Stimulated activated CD8-positive, alpha-beta memory T cell treated with anti-CD3 and anti-CD28 coated beads, Interleukin-15, amount 100 ng/mL, for 1 hour (primary cell): ENCODE results near the gene BUB1.
"Not testable (repeated sequence)": the region's sequence is repeated elsewhere in the genome, so short reads cannot be mapped to it uniquely, and the experiment has no call there.

ENCODE experiments used
- DNase-seq: peaks from one replicate; pipeline ENCODE4 v3.0.0-alpha.2; 2020; ENCODE audit warnings: low read depth

BUB1 gene

DNA sequence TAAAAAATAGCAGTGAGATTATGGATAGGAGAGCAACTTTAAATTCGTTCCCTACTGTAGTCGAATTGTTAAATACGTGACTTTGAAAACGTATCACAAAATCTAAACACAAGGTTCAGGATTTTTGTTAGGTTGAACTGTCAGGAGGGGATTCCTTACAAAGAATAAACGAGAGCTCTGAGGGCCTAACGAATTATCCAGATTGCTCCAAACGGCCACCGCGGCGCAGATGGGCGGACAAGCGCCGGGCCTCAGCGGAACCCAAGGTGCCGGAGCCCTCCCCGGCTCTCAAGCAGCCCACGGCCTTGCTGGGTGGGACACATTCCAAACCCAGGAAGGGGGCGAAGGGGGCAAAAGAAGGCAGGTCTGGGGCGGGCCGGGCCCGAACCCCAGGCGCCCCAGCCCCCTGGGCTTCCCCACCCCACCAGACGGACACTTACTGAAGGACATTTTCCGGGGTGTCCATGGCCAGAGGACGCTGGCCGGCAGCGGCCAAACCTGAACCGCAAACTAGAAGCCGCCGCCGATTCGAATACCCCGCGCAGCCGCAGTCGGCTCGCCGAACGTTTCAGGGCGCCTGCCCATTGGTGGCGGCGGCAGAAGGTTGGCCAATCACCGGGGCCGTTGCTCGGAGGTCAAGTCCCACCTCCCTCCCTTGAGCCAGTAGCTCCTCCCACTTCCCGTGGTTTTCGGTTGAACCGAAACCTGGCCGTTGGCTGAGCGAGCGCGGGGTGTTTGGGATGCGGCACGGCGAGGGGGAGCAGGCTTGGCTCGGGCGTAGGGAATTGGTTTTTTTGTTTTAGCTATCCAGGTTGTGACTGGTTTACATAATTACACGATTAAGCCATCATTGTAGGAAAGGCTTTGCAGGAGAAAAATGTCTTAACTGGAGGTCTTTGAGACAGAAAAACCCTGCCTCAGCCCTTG is at the start of gene BUB1:
Gene BUB1 (minus strand): TSS at position 534 of the 927 bp plus-strand sequence. CDS start 68 bp downstream, at position 466.
- DNase-seq, result peak; percentile 92

DNA sequence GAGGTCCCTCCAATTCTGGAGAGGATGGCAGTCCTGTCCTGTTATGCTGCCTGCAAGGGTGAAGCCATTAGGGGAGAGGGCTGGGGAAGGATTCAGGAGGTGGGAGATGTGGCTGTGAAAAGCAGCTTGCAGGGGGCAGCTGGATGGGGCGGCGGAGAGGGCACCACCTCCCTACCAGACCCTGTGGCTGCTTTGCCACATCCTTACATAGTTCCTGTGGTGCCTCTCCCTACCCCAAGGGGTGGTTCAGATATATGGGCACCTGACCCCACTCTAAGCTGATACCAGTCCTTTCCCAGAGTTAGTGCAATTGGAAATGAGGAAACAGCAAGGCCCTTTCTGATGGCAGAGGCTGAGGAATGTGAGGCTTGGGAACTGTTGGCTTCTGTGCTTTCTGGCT is 48.4 kb upstream of the BUB1 start:
- DNase-seq, result no peak

DNA sequence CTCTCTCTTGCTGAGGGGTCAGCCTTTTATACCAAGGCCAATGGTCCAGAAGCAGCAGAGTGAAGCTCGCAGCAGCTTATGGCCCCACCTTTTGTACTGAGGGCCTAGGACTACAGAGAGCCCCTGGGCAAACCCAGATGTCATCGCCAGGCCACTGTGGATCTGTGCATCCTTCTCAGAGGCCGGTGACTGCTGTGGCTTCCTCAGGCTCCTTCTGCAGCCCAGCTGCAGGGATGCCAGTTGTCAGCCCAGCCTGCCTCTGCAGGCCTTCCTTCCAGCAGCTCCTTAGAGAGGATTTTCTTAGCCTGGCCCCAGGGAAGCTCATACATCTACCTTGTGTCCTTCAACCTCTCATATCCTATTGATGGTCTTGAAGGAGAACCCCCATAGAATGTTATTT is 48.0 kb upstream of the BUB1 start:
- DNase-seq, result no peak

DNA sequence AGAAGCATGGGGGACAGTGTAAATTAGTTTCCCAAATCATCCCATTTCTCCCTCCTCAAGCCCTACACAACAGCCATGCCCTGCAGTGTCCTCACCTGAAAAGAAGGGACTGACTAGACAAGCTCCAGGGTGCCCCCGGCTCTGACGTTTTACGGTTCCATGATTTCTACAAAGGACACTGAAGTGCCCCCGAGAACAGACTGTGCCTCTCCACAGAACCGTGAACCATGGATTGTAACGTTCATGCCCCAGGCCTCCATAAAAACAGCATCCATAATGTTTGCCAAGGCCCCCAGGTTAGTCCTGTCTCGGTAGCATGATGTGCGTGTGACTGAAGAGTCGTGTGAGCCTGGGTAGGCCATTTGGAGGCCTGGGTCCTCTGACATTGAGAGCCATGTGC is 47.5 kb upstream of the BUB1 start:
- no peak for DNase-seq

DNA sequence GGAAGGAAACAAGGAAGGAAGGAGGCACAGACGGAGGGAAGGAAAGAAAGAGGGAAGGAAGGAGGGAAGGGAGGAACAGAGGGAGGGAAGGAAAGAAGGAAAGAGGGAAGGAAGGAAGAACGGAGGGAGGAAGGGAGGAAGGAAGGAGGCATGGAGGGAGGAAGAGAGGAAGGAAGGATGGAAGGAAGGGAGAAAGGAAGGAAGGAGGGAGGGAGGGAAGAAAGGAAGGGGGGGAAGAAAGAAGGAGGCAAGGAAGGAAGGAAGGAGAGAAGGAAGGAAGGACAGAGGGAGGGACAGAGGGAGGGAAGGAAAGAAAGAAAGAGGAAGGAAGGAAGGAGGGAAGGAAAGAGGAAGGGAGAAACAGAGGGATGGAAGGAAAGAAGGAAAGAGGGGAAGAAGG is 47.0 kb upstream of the BUB1 start:
- DNase-seq, result no peak

DNA sequence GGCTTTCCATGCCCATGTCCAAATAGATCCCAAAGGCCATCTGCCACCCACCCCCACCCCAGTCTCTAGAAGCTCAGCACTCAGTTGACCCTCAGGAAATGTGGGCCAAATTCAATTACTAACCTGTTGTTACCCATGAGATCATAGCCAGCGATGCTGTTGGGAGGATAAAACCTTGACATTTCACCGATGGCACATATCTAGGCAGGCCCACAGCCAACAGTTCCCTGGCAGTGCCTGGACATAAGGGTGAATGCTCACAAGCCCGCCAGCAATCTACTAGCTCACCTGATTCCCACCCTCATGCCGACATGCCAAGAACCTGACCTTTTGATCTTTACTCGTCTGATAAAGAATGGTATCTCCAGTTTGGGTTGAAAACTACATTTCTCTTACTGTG is 42.7 kb upstream of the BUB1 start:
- no peak for DNase-seq

DNA sequence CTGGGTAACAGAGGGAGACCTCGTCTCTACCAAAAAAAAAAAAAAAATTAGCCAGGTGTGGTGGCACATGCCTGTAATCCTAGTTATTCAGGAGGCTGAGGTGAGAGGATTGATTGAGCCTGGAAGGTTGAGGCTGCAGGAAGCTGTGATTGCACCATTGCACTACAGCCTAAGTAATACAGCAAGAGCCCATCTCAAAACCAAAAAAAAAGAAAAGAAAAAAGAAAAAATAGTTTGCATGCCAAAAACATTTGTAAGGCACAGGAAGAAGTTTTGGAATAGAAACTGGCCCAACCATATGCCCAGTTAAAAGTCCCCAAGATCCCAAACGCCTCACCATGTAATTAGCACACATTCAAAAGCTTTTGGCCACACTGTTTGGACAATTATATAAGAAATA is 41.1 kb upstream of the BUB1 start:
- DNase-seq, result no peak

DNA sequence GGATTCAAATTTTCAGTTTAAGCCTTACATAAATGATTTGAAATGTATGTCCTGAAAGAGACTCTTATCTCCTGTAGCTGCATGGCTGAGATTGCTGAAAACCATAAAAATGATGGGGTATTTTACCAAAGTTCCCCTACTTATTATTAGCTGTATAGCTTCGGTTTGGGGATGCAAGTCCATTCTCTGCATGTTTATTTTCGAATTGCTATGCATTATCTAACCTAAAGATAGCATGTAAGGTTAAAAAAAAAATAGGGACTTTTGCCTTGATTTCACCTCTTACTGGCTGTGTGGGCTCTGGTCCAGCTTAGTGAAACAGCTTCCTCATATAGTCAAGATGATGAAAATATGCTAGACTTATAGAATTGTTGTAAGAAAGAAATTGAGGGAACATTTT is 40.5 kb upstream of the BUB1 start:
- DNase-seq, result no peak

DNA sequence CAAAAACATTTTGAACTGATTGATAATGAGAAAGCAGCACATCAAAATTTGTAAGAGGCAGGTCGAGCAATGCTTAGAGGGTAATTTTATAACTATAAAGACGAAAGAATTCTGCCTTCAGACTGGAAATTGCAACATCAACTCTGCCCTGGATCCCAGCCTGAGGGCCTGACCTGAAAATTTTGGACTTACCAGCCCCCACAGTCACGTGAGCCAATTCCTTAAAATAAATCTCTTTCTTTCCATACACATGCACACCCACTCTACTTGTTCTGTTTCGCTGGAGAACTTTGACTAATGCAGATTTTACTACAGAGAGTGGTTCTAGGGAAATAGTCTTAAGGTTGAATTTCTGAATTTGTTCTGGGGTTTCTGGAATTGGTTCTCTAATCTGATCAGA is 39.9 kb upstream of the BUB1 start:
- DNase-seq, result no peak

DNA sequence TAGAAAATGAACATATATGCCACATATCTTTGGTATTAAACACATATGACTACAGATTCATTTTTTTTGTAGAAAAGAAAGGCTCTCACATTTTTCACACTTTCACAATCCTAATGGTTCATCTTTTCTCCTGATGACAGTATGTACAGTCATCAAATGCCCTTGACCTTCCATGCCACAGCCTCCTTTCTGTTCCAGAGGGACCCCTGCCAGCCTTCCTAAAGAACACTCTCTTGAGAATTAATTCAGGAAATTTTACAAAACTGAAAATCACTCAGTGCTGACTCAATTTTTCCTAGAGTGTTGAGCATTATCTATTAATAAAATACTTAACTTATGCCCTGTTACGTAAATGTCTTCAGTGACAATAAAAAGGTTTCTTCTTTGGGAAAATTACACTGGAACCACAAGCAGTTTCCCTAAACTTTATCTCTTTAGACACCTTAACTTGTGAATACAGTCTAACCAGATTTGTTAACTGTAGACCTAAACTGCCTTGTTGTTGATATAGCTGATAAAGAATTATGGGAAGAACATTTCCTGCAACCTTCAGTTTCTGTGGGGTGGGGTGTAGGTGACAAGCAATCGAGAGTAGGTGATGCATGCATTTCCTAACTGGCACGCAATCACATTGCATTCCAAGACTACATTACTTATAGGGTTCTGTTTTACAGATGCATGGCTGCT is 39.2 kb upstream of the BUB1 start:
- no peak for DNase-seq

DNA sequence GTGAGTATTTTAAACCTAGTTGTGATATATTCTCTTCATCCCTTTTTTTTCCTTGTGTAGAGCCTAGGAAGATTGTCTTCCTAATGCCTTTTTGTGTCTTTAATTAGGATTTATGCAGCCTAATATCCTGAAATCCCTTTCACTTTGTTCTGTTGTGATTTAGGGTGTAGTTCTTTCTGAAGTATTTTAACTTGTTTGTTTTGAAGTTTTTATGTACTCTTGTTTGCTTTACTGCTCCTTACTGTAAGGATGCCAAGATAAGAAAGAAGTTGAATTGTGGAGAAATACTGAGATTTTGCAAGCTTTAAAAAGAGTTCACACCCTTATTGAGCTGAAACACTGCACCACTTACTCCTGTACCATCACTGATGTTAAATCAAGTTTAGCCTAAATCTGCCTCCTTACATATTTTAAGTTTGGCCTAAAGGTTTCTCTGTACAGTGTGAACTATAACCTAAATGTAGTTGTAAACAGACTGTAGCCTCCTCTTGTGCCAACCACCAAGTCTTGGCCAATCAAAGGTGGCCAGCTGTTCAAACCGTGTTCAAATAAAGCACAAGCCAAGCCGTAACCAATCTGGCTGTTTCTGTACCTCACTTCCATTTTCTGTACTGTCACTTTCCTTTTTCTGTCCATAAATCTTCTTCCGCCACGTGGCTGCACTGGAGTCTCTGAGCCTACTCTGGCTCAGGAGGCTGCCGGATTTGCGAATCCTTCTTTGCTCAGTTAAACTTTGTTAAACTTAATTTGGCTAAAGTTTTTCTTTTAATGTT is 36.8 kb upstream of the BUB1 start:
- no peak for DNase-seq

DNA sequence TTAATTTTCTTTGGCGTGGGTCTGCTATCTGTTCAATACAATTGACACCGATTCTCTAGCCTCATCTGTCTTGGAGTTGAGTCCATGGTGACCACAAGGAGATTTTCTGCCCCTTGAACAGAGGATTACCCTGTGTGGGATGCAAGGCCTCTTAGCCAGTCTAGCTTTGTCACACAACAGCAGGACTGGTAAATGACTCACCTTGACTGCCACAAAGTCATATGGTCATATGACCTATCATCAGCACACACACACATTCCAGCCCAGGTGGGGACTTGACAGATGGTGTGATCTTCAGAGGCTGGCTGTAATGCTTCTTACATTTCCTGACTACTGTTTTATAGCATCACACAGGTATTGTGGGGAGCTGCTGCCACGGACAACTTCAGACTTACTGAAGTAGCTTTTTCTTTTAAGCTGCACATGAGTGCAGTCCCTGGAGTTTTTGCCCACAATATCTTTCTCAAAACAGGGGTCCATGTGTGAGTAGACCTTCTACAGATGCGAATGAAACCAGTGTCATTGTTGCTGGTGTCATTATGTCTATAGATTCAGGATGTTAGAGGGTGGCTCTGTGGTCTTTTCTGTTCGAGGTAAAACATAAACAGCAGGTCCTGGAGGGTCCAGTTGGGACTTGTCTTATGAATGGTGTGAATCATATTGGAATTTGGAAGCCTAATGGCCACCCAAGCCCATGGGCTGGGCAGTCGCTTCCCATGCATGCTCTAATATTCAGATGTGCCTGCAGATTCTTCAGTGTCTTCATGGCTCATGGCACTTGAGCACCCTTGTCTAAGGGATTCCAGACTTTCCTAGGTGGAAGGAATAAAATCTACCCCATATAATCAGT is 35.9 kb upstream of the BUB1 start:
- DNase-seq, result no peak

DNA sequence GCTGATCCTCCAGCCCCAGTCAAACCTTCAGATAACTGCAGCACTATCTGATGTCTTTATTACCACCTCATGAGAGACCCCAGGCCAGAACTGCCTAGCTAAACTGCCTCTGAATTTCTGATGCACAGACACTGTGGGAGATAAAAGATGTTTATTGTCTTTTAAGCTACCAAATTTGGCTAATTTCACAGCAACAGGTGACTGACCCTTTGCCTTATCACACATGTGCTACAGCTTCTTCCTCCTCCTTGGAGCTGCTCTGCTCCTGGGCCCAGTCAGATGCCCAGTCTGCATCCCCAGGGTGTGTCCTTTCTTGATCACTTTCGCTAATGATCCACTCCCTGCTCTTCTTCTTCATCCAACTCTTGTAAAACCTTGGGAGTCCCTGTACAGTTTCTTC is 34.9 kb upstream of the BUB1 start:
- DNase-seq, result no peak

DNA sequence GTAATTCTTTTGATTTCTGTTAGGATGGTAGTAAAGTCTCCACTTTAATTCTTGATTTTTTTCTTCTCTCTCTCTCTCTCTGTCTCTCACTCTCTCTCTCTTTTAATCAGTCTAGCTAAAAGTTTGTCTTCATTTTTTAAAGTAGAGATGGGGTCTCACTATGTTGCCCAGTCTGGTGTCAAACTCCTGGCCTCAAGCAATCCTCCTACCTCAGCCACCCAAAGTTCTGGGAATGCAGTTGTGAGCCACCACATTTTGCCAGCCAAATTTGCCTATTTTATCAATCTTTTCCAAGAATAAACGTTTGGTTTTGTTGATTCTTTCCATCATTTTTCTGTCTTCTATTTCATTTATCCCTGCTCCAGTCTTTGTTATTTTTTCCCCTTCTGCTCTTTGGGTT is 30.6 kb upstream of the BUB1 start:
- DNase-seq, result no peak

DNA sequence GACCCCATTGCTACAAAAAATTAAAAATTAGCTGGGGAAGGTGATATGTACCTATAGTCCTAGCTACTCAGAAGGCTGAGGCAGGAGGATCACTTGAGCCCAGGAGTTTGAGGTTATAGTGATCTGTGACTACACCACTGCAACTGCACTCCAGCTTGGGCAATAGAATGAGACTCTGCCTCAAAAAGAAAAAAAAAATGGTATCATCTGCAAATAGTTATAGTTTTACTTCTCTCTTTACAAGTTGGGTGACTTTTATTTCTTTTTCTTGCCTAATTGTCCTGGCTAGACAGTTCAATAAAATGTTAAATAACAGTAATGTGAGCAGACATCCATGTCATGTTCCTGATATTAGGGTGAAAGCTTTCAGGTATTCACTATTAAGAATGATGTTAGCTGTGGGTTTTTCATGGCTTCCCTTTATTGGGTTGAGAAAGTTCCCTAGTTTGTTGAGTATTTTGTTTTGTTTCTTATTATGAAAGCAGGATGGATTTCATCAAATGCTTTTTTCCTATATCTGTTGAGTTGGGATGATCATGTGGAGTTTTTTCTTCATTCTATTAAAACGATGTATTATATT is 29.6 kb upstream of the BUB1 start:
- DNase-seq, result no peak

DNA sequence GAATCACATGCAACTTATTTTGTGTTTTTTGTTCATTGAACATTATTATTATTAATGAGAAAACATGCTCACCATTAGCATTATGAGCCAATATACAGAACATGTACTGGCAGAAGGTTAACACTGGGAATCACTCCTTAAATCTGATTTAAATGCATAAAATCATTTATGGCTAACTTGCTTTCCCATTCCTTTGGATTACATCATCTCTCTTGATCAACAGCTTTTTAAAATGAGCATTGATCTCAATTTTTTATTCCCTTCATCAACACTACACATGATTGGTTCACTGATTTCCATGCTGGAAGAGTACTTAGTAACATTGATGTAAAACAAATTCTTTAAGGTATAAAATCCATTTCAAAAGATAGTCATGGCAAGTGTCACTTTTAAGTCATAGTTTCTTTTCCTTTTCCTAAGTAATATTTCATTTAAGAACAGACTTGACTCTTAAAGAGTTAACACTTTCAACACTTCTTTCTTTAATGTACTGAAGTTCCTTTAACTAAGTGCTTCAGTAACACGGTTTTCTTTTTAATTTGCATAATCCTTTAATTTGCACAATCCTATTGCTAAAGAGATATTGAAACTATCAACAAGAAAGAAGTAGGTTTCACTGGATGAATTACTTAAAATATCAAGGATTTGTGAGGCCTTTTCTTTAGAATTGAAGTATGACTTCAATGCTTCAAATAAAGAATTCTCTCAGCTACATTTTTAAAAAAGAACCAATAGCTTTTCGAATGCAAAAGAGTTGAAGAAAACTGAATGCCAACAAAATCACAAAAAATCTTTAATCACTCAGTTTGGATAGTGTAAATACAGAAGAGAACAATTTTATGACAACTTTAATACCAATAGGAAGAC is 24.9 kb upstream of the BUB1 start:
- DNase-seq, result no peak

DNA sequence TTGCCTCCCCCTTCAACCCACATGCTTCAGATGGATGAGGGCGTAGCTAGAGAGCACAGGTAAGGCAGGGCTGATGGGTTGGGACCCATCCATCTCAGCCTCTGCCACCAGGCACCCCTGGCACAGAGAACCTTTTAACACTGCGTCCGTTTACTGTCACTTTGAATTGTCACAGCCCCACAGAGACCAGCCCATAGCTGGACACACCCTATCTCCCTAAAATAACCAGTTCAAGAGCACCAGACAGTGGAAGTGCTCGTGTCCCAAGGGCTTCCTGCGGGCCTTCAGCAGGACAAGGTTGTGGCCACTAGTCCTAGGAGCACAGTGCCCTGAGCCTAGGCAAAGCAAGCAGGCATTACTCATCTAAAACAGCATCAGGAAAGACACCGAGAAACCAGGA is 20.4 kb upstream of the BUB1 start:
- DNase-seq, result not testable (repeated sequence)

DNA sequence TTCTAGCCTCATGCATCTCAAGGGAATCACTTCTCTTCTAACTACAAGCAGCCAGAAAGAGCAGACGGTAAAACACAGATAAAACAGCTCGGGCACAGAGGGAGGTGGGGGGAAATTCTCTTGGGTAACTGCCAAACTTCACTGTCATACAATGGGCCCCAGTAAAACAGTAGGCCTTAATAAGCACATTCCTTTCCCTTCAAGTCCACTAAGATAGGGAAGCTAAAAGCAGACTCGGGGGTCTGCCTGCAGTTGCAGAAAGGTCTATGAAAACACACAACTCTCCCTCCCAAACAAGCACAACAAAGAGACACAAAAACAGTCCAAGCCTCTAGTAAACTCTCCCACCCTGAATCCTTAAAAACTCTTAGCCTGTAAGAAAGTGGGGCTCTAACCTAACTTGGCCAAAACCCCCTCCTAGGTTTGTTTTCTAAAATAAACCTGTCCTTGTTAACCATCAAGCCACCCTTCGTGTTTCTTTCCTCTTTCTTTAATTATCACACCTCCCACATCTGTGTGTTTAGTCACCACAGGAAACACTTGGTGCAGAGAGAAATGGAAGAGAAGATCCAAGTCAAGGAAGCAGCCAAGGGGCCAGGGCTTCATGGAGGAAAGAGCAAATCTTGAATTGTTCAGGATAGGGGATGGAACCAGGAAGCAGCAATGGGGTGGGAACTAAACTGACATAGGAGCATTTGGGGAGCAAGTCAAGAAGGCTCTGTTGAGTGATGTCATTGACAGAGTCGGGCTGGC is 17.5 kb upstream of the BUB1 start:
- not testable (repeated sequence) for DNase-seq

DNA sequence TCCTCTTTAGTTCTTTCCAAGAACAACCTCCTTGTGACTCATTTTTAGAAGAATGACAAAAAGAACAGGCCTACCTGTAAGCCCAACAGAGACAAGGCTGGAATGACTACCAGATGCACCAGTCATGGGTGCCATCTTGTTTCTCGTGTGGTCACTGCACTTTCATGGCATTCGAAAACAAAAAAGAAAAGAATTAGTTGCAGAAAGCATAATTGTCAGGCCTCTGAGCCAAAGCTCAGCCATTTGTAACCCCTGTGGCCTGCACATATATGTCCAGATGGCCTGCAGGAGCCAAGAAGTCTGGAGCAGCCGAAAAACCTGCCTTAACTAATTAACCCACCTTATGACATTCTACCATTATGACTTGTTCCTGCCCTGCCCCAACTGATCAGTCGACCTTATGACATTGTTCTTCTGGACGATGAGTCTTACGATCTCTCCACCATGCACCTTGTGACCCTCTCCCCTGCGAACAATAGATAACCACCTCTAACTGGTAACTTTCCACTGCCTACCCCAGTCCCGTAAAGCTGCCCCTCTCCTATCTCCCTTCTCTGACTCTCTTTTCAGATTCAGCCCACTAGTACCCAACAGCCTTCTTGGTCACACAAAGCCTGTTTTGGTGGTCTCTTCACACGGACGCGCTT is 13.9 kb upstream of the BUB1 start:
- no peak for DNase-seq
